WTC11 (cell line): ENCODE results near the gene SEL1L. TPM values are rescaled to one million over a fixed set of nuclear protein-coding genes. Genes with fewer than 3 reads are reported as not detected.

Experiments
- ATAC-seq: fragments of 200-7000 bp; cut with Tn5 transposase; 2 replicates; pipeline ENCODE4 v1.10.0; 2021; ENCODE audit warnings: mild to moderate bottlenecking, moderate library complexity
- CTCF ChIA-PET: fragments of 300-600 bp; sonication (Branson Sonifier 250); formaldehyde crosslinking; loops from one replicate; lab custom pipeline; 2021; ENCODE audit warnings: antibody characterized with exemption; lab: Charles Lee
- POLR2A ChIA-PET: fragments of 350-600 bp; sonication (Branson Sonifier 250); formaldehyde crosslinking; loops from one replicate; lab custom pipeline; 2021; ENCODE audit warnings: antibody characterized with exemption; lab: Charles Lee
- DNase-seq: peaks from one replicate; pipeline ENCODE4 v3.0.0; 2021; ENCODE audit warnings: low spot score
- H3K27ac Mint-ChIP-seq: 2 replicates; pipeline ENCODE4 v1.8.0; 2021; ENCODE audit warnings: mixed read lengths
- H3K27me3 Mint-ChIP-seq: 2 replicates; pipeline ENCODE4 v1.8.0; 2021; ENCODE audit warnings: low read depth, mild to moderate bottlenecking, moderate library complexity, mixed read lengths
- H3K36me3 Mint-ChIP-seq: 2 replicates; pipeline ENCODE4 v1.8.0; 2021; ENCODE audit warnings: mixed read lengths
- H3K4me1 Mint-ChIP-seq: 2 replicates; pipeline ENCODE4 v1.8.0; 2022; ENCODE audit warnings: mixed read lengths
- H3K4me3 Mint-ChIP-seq: 2 replicates; pipeline ENCODE4 v1.8.0; 2021; ENCODE audit warnings: mild to moderate bottlenecking, moderate library complexity, mixed read lengths
- H3K9me3 Mint-ChIP-seq: 2 replicates; pipeline ENCODE4 v1.8.0; 2021; ENCODE audit warnings: mixed read lengths
- ATF2 ChIP-seq: sonication (generic); formaldehyde crosslinking; IDR thresholded peaks from 2 replicates; pipeline ENCODE4 v1.8.1; 2022; ENCODE audit warnings: low read depth, missing genetic modification reagents, borderline replicate concordance
- FOXP4 ChIP-seq: sonication (generic); formaldehyde crosslinking; IDR thresholded peaks from 2 replicates; pipeline ENCODE4 v1.8.0; 2022; ENCODE audit warnings: mild to moderate bottlenecking, missing genetic modification reagents
- MLX ChIP-seq: sonication (generic); formaldehyde crosslinking; IDR thresholded peaks from 2 replicates; pipeline ENCODE4 v1.8.1; 2023; ENCODE audit warnings: mild to moderate bottlenecking, missing genetic modification reagents, moderate library complexity
- MYBL2 ChIP-seq: sonication (generic); formaldehyde crosslinking; IDR thresholded peaks from 2 replicates; pipeline ENCODE4 v1.8.1; 2023; ENCODE audit warnings: mild to moderate bottlenecking, moderate library complexity, missing genetic modification reagents
- SMAD3 ChIP-seq: sonication (generic); formaldehyde crosslinking; IDR thresholded peaks from 2 replicates; pipeline ENCODE4 v1.8.0; 2022; ENCODE audit warnings: missing genetic modification reagents, mild to moderate bottlenecking, borderline replicate concordance
- SMAD4 ChIP-seq: sonication (generic); formaldehyde crosslinking; IDR thresholded peaks from 2 replicates; pipeline ENCODE4 v1.8.0; 2022; ENCODE audit warnings: mild to moderate bottlenecking, missing genetic modification reagents
- STAT6 ChIP-seq: sonication (generic); formaldehyde crosslinking; conservative IDR thresholded peaks from 2 replicates; pipeline ENCODE4 v1.8.1; 2023; ENCODE audit warnings: mild to moderate bottlenecking, low read depth, missing genetic modification reagents, moderate library complexity
- ZBTB21 ChIP-seq: sonication (generic); formaldehyde crosslinking; IDR thresholded peaks from 2 replicates; pipeline ENCODE4 v1.8.1; 2023; ENCODE audit warnings: mild to moderate bottlenecking, missing genetic modification reagents, borderline replicate concordance
- ZNF263 ChIP-seq: sonication (generic); formaldehyde crosslinking; IDR thresholded peaks from 2 replicates; pipeline ENCODE4 v1.8.1; 2022; ENCODE audit warnings: low read depth, mild to moderate bottlenecking, moderate library complexity, missing genetic modification reagents
- total RNA-seq: library from RNA; stranded (reverse); gene quantifications from 3 replicates; pipeline ENCODE4 v1.2.3, GENCODE V29; 2021

Gene SEL1L
- total RNA-seq, 1 experiment from 2014 or later, result 29.1 TPM

GRCh38 chr14:81523616-81524015 is 10.0 kb downstream of the SEL1L start:
- no peak overlapping the region for H3K27ac Mint-ChIP-seq
- TF ChIP-seq SMAD4 (CRISPR knock-in tag) (no peak), MYBL2 (CRISPR knock-in tag) (no peak), SMAD3 (CRISPR knock-in tag) (no peak)
- ChIA-PET CTCF (no interaction called here), POLR2A (no interaction called here)
- peaks cover 21% of the 10 kb centered on the region for H3K36me3 Mint-ChIP-seq
- no peak for ATAC-seq
- DNase-seq, result no peak
- H3K27me3 Mint-ChIP-seq, result no peaks in the 10 kb centered on the region
- H3K4me3 Mint-ChIP-seq, result no peak overlapping the region
- H3K9me3 Mint-ChIP-seq, result no peaks in the 10 kb centered on the region
- no peaks in the 10 kb centered on the region for H3K4me1 Mint-ChIP-seq

- ATAC-seq, result no peak
Measured at GRCh38 chr14:81523016-81523415, 10.6 kb downstream of the SEL1L start.

More at GRCh38 chr14:81523016-81523415, 10.6 kb downstream of the SEL1L start:
- DNase-seq, result no peak
- Mint-ChIP-seq H3K4me1 (peaks cover under 1% of the 10 kb centered on the region; the same call in 1 of the 2 replicates), H3K4me3 (no peak overlapping the region), H3K9me3 (no peaks in the 10 kb centered on the region), H3K36me3 (peaks cover 21% of the 10 kb centered on the region), H3K27ac (peak overlapping the region; percentile 24; the same call in 1 of the 2 replicates), H3K27me3 (no peaks in the 10 kb centered on the region)
- CTCF ChIA-PET, result no interaction called here
- TF ChIP-seq ZBTB21 (CRISPR knock-in tag) (no peak), ATF2 (CRISPR knock-in tag) (no peak), MLX (CRISPR knock-in tag) (no peak), ZNF263 (no peak), FOXP4 (CRISPR knock-in tag) (no peak), STAT6 (no peak)
- POLR2A ChIA-PET, result interaction anchor here (1.1 kb wide), 1 partner anchor 11 kb away, joined by 3 read pairs; the partner anchor contains the start of gene SEL1L
